DND-41 (cell line): ENCODE measurements around the gene CDKN1C.

Experiments
- EZH2 ChIP-seq: IDR thresholded peaks from 3 replicates; pipeline ENCODE4 v1.6.1; 2012; ENCODE audit warnings: borderline replicate concordance, low read depth, mild to moderate bottlenecking, moderate library complexity, low read length, inconsistent platforms; ENCODE audit not compliant: severe bottlenecking
- TF ChIP-seq, protein P1 (sequence below): IDR thresholded peaks from 2 replicates; pipeline ENCODE4 v1.5.1; 2012; ENCODE audit warnings: borderline replicate concordance, low read length, moderate library complexity, mild to moderate bottlenecking; ENCODE audit not compliant: poor library complexity, severe bottlenecking; ENCODE audit errors: extremely low read depth

DNA sequence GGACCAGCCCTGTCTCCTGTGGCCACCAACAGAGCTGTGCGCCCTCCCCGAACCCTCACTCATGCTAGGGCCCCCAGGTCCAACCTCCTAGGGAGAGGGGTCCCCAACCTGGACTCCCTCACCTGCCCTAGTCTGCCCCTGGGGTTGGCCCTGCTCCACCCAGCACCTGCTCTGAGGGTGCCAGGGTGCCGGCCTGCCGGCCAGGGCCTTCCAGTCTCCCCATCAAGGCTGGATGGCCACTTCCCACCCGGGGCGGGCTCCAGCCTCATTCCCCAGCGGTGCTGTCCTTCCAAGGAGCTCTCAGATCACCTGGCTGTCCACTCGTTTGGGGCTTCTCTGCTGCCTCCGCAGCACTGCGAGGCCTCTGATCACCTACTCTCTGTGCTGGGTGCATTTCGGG, 39.1 kb downstream of the CDKN1C start:
- TF ChIP-seq EZH2: no peak
- TF ChIP-seq, protein P1, sequence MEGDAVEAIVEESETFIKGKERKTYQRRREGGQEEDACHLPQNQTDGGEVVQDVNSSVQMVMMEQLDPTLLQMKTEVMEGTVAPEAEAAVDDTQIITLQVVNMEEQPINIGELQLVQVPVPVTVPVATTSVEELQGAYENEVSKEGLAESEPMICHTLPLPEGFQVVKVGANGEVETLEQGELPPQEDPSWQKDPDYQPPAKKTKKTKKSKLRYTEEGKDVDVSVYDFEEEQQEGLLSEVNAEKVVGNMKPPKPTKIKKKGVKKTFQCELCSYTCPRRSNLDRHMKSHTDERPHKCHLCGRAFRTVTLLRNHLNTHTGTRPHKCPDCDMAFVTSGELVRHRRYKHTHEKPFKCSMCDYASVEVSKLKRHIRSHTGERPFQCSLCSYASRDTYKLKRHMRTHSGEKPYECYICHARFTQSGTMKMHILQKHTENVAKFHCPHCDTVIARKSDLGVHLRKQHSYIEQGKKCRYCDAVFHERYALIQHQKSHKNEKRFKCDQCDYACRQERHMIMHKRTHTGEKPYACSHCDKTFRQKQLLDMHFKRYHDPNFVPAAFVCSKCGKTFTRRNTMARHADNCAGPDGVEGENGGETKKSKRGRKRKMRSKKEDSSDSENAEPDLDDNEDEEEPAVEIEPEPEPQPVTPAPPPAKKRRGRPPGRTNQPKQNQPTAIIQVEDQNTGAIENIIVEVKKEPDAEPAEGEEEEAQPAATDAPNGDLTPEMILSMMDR: no peak
